ENCODE results near the gene GNAI1. TPM values are rescaled to one million over a fixed set of nuclear protein-coding genes. Genes with fewer than 3 reads are reported as not detected.

Gene GNAI1
- total and polyA plus RNA-seq, 3 experiments from 2014 or later: 0.39 to 3.8 (median 0.42) TPM

DNA sequence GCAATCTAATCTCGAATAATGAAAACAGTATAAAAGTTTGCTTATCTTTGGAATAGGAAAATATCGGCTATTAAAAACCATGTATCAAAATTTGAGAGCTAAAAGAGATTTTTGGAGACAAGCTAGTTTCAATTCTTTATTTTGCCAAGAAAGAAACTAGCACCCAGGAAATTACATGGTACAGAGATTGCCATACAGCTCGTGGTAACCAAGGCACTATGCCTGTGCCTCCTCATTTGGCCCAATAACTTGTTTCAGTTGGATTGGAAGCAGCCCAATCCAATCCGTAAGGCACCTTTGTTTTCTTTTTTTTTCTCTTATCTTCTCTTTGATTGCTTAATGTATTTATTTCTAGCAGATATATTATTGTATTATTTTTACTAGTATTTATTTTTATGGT is 55.0 kb downstream of the GNAI1 start:
- no peaks in the 10 kb centered on the region for H3K36me3 Mint-ChIP-seq
- DNase-seq: no peak
- H3K36me3 ChIP-seq (ENCODE audit: insufficient read depth, low read length): no peaks in the 10 kb centered on the region
- H3K4me1 ChIP-seq (ENCODE audit: insufficient read depth, low read length): no peaks in the 10 kb centered on the region
- CTCF ChIA-PET: no interaction called here
- H3K4me3 ChIP-seq (ENCODE audit: low read length): no peak overlapping the region
- POLR2A ChIA-PET: no interaction called here
- H3K27ac ChIP-seq (ENCODE audit: low read depth, low read length): no peak overlapping the region
- peaks cover 5 to 23% (median 11%) of the 10 kb centered on the region in 5 donors for H3K9me3 Mint-ChIP-seq
- H3K27ac Mint-ChIP-seq: no peak overlapping the region
- no peak overlapping the region for H3K4me3 Mint-ChIP-seq
- H3K4me1 Mint-ChIP-seq: no peaks in the 10 kb centered on the region
- H3K9me3 ChIP-seq (ENCODE audit: low read length): no peaks in the 10 kb centered on the region
- H3K27me3 Mint-ChIP-seq: no peaks in the 10 kb centered on the region
- no peaks in the 10 kb centered on the region for H3K27me3 ChIP-seq (ENCODE audit: insufficient read depth, low read length, poor library complexity, severe bottlenecking)

DNA sequence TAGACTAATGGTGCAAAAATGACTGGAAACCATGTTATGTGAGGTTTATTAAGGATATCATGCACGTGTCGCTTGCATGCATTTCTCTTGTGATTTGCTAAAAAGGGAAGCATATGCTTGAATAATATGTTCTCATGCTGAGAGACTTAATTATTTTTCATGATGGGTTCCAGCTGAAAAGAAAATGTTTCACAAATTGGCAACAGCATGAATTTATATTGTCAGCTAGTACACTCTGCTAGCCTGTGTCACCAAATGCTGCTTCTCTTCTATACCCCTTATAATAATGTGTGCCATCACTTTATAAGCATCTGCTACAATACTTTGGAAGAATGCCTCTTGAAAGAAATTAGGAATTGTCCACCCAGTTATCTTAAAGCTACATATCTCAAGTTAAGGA is 63.0 kb downstream of the GNAI1 start:
- H3K9me3 Mint-ChIP-seq: peaks cover 0 to 14% (median 10%) of the 10 kb centered on the region in 5 donors
- DNase-seq: no peak
- no peaks in the 10 kb centered on the region for H3K36me3 ChIP-seq (ENCODE audit: insufficient read depth, low read length)
- CTCF ChIA-PET: no interaction called here
- no peak overlapping the region for H3K4me3 Mint-ChIP-seq
- H3K27ac Mint-ChIP-seq: no peak overlapping the region
- POLR2A ChIA-PET: no interaction called here
- no peaks in the 10 kb centered on the region for H3K27me3 Mint-ChIP-seq
- no peak overlapping the region for H3K4me3 ChIP-seq (ENCODE audit: low read length)
- no peaks in the 10 kb centered on the region for H3K4me1 ChIP-seq (ENCODE audit: insufficient read depth, low read length)
- no peaks in the 10 kb centered on the region for H3K4me1 Mint-ChIP-seq
- no peaks in the 10 kb centered on the region for H3K9me3 ChIP-seq (ENCODE audit: low read length)
- H3K27ac ChIP-seq (ENCODE audit: low read depth, low read length): no peak overlapping the region
- no peaks in the 10 kb centered on the region for H3K36me3 Mint-ChIP-seq
- H3K27me3 ChIP-seq (ENCODE audit: insufficient read depth, low read length, poor library complexity, severe bottlenecking): no peaks in the 10 kb centered on the region

DNA sequence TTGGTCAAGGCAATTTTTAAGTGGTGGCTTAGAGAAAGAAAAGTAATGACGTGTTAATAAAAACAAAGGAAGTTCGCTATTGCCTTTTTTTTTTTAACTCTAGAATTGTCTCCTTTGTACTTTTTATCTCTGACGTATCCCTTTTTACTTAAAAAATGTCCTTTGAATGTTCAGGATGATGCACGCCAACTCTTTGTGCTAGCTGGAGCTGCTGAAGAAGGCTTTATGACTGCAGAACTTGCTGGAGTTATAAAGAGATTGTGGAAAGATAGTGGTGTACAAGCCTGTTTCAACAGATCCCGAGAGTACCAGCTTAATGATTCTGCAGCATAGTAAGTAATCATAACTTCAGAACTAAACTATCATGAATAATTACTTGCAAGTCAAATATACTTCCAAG is 64.4 kb downstream of the GNAI1 start:
- H3K4me1 ChIP-seq (ENCODE audit: insufficient read depth, low read length): no peaks in the 10 kb centered on the region

DNA sequence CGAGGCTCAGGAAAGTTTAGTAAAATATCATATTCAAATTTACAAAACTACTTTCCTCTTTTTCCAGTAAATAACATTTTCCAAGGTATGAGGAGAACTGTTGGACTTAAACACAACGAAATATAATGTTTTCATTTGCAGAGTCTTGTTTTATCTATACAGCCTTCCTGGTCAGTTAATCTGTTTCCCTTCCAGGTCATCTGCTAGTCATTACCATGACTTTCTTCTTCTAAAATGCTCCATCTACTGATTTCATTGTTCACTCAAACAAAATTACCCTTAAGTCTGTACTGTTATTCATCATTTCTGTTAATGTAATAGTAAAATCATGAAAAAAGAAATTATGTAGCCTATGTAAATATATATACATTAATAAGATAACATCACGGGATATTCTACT is 69.8 kb downstream of the GNAI1 start:
- POLR2A ChIA-PET: no interaction called here
- no peak overlapping the region for H3K27ac Mint-ChIP-seq

More for the DNA sequence above, 64.4 kb downstream of the GNAI1 start:
- no peak overlapping the region for H3K27ac Mint-ChIP-seq
- no peaks in the 10 kb centered on the region for H3K36me3 Mint-ChIP-seq
- POLR2A ChIA-PET: no interaction called here
- peaks cover 0 to 19% (median 12%) of the 10 kb centered on the region in 5 donors for H3K9me3 Mint-ChIP-seq
- CTCF ChIA-PET: no interaction called here
- Histone ChIP-seq H3K27ac (ENCODE audit: low read depth, low read length) (no peak overlapping the region), H3K27me3 (ENCODE audit: insufficient read depth, low read length, poor library complexity, severe bottlenecking) (no peaks in the 10 kb centered on the region), H3K36me3 (ENCODE audit: insufficient read depth, low read length) (no peaks in the 10 kb centered on the region), H3K4me3 (ENCODE audit: low read length) (no peak overlapping the region), H3K9me3 (ENCODE audit: low read length) (no peaks in the 10 kb centered on the region)
- DNase-seq: no peak
- no peaks in the 10 kb centered on the region for H3K27me3 Mint-ChIP-seq
- no peak overlapping the region for H3K4me3 Mint-ChIP-seq
- H3K4me1 Mint-ChIP-seq: no peaks in the 10 kb centered on the region

DNA sequence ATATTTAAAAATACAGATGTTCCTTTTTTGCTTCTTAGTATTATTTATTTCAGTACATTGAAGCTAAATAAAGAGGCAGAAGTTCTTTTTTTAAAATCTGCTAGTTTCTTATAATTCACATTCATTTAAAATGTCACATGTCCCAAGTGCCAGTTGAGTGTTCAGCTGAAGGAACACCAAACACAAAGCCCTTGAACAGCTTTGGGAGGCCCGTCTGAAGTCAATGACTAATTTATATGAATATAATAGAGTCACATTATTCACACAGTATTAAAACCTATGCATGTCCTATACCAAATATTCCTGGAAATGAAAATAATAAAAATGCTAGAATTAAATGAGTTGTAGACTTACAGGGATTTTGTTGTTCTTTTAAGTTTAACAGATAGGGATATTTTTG is 70.3 kb downstream of the GNAI1 start:
- H3K36me3 Mint-ChIP-seq: no peaks in the 10 kb centered on the region
- H3K4me1 ChIP-seq (ENCODE audit: insufficient read depth, low read length): no peaks in the 10 kb centered on the region
- H3K4me1 Mint-ChIP-seq: no peaks in the 10 kb centered on the region
- no peaks in the 10 kb centered on the region for H3K36me3 ChIP-seq (ENCODE audit: insufficient read depth, low read length)
- H3K27ac ChIP-seq (ENCODE audit: low read depth, low read length): no peak overlapping the region
- peaks cover 3 to 11% (median 5%) of the 10 kb centered on the region in 5 donors for H3K9me3 Mint-ChIP-seq
- DNase-seq: no peak
- H3K27me3 Mint-ChIP-seq: no peaks in the 10 kb centered on the region
- H3K4me3 Mint-ChIP-seq: no peak overlapping the region
- no peak overlapping the region for H3K27ac Mint-ChIP-seq
- no peaks in the 10 kb centered on the region for H3K9me3 ChIP-seq (ENCODE audit: low read length)
- H3K4me3 ChIP-seq (ENCODE audit: low read length): no peak overlapping the region
- ChIA-PET POLR2A (no interaction called here), CTCF (no interaction called here)
- no peaks in the 10 kb centered on the region for H3K27me3 ChIP-seq (ENCODE audit: insufficient read depth, low read length, poor library complexity, severe bottlenecking)

More for the DNA sequence above, 69.8 kb downstream of the GNAI1 start:
- no peak for DNase-seq
- Mint-ChIP-seq H3K27me3 (no peaks in the 10 kb centered on the region), H3K4me1 (no peaks in the 10 kb centered on the region), H3K4me3 (no peak overlapping the region), H3K36me3 (no peaks in the 10 kb centered on the region), H3K9me3 (peaks cover 3 to 11% (median 5%) of the 10 kb centered on the region in 5 donors)
- H3K4me3 ChIP-seq (ENCODE audit: low read length): no peak overlapping the region
- CTCF ChIA-PET: no interaction called here
- no peaks in the 10 kb centered on the region for H3K9me3 ChIP-seq (ENCODE audit: low read length)
- no peak overlapping the region for H3K27ac ChIP-seq (ENCODE audit: low read depth, low read length)
- no peaks in the 10 kb centered on the region for H3K27me3 ChIP-seq (ENCODE audit: insufficient read depth, low read length, poor library complexity, severe bottlenecking)
- H3K4me1 ChIP-seq (ENCODE audit: insufficient read depth, low read length): no peaks in the 10 kb centered on the region
- no peaks in the 10 kb centered on the region for H3K36me3 ChIP-seq (ENCODE audit: insufficient read depth, low read length)

- no peaks in the 10 kb centered on the region for H3K4me1 Mint-ChIP-seq
- H3K4me3 Mint-ChIP-seq: no peak overlapping the region
- H3K4me1 ChIP-seq (ENCODE audit: insufficient read depth, low read length): no peaks in the 10 kb centered on the region
- no peak overlapping the region for H3K4me3 ChIP-seq (ENCODE audit: low read length)
- DNase-seq: no peak
- H3K9me3 Mint-ChIP-seq: peaks cover 2 to 19% (median 5%) of the 10 kb centered on the region in 5 donors
- POLR2A ChIA-PET: no interaction called here
- CTCF ChIA-PET: no interaction called here
- no peaks in the 10 kb centered on the region for H3K36me3 Mint-ChIP-seq
- H3K27ac ChIP-seq (ENCODE audit: low read depth, low read length): no peak overlapping the region
- no peaks in the 10 kb centered on the region for H3K27me3 ChIP-seq (ENCODE audit: insufficient read depth, low read length, poor library complexity, severe bottlenecking)
- no peaks in the 10 kb centered on the region for H3K27me3 Mint-ChIP-seq
- no peak overlapping the region for H3K27ac Mint-ChIP-seq
- no peaks in the 10 kb centered on the region for H3K36me3 ChIP-seq (ENCODE audit: insufficient read depth, low read length)
- no peaks in the 10 kb centered on the region for H3K9me3 ChIP-seq (ENCODE audit: low read length)
Observed at GRCh38 chr7:80206763-80207162, 72.1 kb downstream of the GNAI1 start.

- no peaks in the 10 kb centered on the region for H3K27me3 Mint-ChIP-seq
- Histone ChIP-seq H3K4me3 (ENCODE audit: low read length) (no peak overlapping the region), H3K4me1 (ENCODE audit: insufficient read depth, low read length) (no peaks in the 10 kb centered on the region), H3K27ac (ENCODE audit: low read depth, low read length) (no peak overlapping the region), H3K36me3 (ENCODE audit: insufficient read depth, low read length) (no peaks in the 10 kb centered on the region), H3K27me3 (ENCODE audit: insufficient read depth, low read length, poor library complexity, severe bottlenecking) (no peaks in the 10 kb centered on the region), H3K9me3 (ENCODE audit: low read length) (no peaks in the 10 kb centered on the region)
- CTCF ChIA-PET: no interaction called here
- no peak overlapping the region for H3K27ac Mint-ChIP-seq
- no peaks in the 10 kb centered on the region for H3K36me3 Mint-ChIP-seq
- peaks cover 2 to 20% (median 7%) of the 10 kb centered on the region in 5 donors for H3K9me3 Mint-ChIP-seq
- no peak for DNase-seq
- H3K4me3 Mint-ChIP-seq: no peak overlapping the region
- H3K4me1 Mint-ChIP-seq: no peaks in the 10 kb centered on the region
- POLR2A ChIA-PET: no interaction called here
Observed at GRCh38 chr7:80207501-80207900, 72.9 kb downstream of the GNAI1 start.

DNA sequence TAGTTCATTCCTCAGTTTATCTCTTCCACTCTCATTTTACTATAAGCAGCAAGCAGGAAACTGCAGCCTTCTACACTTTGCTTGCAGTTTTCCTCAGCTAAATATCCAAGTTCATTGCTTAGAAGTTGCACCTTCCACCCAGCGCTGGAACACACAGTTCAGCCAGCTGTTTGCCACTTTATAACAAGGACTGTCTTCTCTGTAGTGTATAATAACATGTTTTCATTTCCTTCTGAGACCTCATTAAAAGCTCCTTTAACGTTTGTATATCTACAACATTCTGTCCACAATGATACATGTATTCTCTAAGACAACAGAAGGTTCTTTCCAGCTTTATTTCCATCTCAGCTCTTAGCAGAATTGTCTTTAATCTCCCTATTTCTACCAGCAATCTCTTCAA is 74.1 kb downstream of the GNAI1 start:
- H3K27me3 Mint-ChIP-seq: no peaks in the 10 kb centered on the region
- H3K36me3 Mint-ChIP-seq: no peaks in the 10 kb centered on the region
- POLR2A ChIA-PET: no interaction called here
- Histone ChIP-seq H3K9me3 (ENCODE audit: low read length) (no peaks in the 10 kb centered on the region), H3K27ac (ENCODE audit: low read depth, low read length) (no peak overlapping the region), H3K4me1 (ENCODE audit: insufficient read depth, low read length) (no peaks in the 10 kb centered on the region), H3K27me3 (ENCODE audit: insufficient read depth, low read length, poor library complexity, severe bottlenecking) (no peaks in the 10 kb centered on the region), H3K4me3 (ENCODE audit: low read length) (no peak overlapping the region), H3K36me3 (ENCODE audit: insufficient read depth, low read length) (no peaks in the 10 kb centered on the region)
- DNase-seq: no peak
- no peak overlapping the region for H3K4me3 Mint-ChIP-seq
- no peak overlapping the region for H3K27ac Mint-ChIP-seq
- CTCF ChIA-PET: no interaction called here
- peaks cover 2 to 14% (median 5%) of the 10 kb centered on the region in 5 donors for H3K9me3 Mint-ChIP-seq
- no peaks in the 10 kb centered on the region for H3K4me1 Mint-ChIP-seq

DNA sequence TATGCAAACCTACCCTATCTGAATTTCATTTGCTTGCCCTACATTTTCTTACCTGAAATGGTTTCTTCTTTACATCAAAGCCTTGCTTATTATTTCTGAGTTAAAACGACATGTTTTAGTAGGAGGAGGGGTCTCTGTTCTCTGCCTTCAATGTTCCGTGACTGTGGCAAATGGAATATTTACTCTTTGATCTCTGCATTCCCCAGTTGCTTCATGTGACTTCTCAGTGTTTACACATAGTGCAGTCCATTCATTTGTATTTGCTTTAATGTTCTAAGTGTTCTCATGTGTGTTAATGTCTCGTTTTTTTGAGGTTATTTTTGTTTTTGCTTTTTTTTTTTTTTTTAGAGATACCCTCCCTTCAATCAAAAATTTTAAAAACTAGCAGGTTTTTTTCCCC is 75.8 kb downstream of the GNAI1 start:
- H3K27ac Mint-ChIP-seq: no peak overlapping the region
- CTCF ChIA-PET: no interaction called here
- POLR2A ChIA-PET: no interaction called here

More for the DNA sequence above, 75.8 kb downstream of the GNAI1 start:
- H3K4me3 ChIP-seq (ENCODE audit: low read length): no peak overlapping the region
- Mint-ChIP-seq H3K4me3 (no peak overlapping the region), H3K27me3 (no peaks in the 10 kb centered on the region), H3K4me1 (no peaks in the 10 kb centered on the region), H3K36me3 (no peaks in the 10 kb centered on the region), H3K9me3 (peaks cover 2 to 10% (median 5%) of the 10 kb centered on the region in 5 donors)
- H3K36me3 ChIP-seq (ENCODE audit: insufficient read depth, low read length): no peaks in the 10 kb centered on the region
- H3K9me3 ChIP-seq (ENCODE audit: low read length): no peaks in the 10 kb centered on the region
- no peaks in the 10 kb centered on the region for H3K27me3 ChIP-seq (ENCODE audit: insufficient read depth, low read length, poor library complexity, severe bottlenecking)
- H3K4me1 ChIP-seq (ENCODE audit: insufficient read depth, low read length): no peaks in the 10 kb centered on the region
- no peak for DNase-seq
- H3K27ac ChIP-seq (ENCODE audit: low read depth, low read length): no peak overlapping the region

Data from CD8-positive, alpha-beta memory T cell (primary cell).